Measurements from ENCODE around the gene ECT2L.

DNA sequence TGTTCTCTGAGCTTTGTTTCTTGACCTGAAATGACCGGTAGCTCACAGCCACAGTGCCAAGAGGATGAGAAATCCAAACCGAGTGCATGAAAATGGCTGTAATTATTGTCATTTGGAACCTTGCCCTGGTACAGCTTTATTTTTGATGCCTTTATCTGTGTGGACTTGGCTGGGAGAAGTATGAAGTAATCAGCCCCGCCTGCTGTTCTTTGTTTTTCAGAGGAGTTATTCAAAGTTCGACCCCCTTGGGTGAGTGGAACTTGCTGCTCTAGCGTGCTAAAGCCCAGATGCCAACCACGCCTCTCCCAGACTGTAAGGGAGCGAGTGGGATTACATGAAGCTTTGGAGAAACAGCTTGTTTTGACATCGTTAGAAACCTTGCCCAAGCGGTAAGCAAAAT lies 48.3 kb downstream of the ECT2L start:
- no peak for TF ChIP-seq CTCF (IDR thresholded peaks at IDR 0.05)
- no peak for TF ChIP-seq POLR2A (IDR thresholded peaks at IDR 0.05)

Data from testis (tissue), 2 donors.